Urinary bladder (tissue), 4 donors: ENCODE measurements around the gene LRRC27. TPM values are rescaled to one million over a fixed set of nuclear protein-coding genes. Genes with fewer than 3 reads are reported as not detected.
"Not testable (repeated sequence)": the region's sequence is repeated elsewhere in the genome, so short reads cannot be mapped to it uniquely, and the experiment has no call there.

Experiments
- DNase-seq: peaks from one replicate; pipeline ENCODE4 v3.0.0-alpha.2; 2015; ENCODE audit errors: extremely low spot score
- H3K27ac ChIP-seq: one replicate; pipeline ENCODE4 v1.5.1; 2013; ENCODE audit warnings: low read depth, mild to moderate bottlenecking, moderate library complexity
- H3K36me3 ChIP-seq: one replicate; pipeline ENCODE4 v1.6.1; 2013; ENCODE audit warnings: mild to moderate bottlenecking, moderate library complexity; ENCODE audit not compliant: insufficient read depth
- H3K4me1 ChIP-seq: one replicate; pipeline ENCODE4 v1.6.1; 2013; ENCODE audit warnings: mild to moderate bottlenecking, moderate library complexity; ENCODE audit not compliant: insufficient read depth
- H3K4me3 ChIP-seq: one replicate; pipeline ENCODE4 v1.5.1; 2013; ENCODE audit warnings: low read depth, low read length
- WGBS: extraction: QIAGEN DNeasy Blood & Tissue Kit; methylation state at CpG from one replicate; pipeline ENCODE4 v1.1.7; 2013; 5-methylcytosine and 5-hydroxymethylcytosine counted together
- polyA plus RNA-seq: library from polyadenylated mRNA; stranded (reverse); fragments of 200-250 nt; gene quantifications from one replicate; pipeline ENCODE4 v1.2.3, GENCODE V29; 2013
- total RNA-seq: library from RNA; depleted of rRNA; stranded (reverse); fragments of >200 nt; gene quantifications from one replicate; pipeline ENCODE4 v1.2.3, GENCODE V29; 2014
- donor health status: healthy with polysubstance abuse.
- donor health status: healthy.

Gene LRRC27
- total and polyA plus RNA-seq, 2 donors, result 6.5 to 13.2 TPM

DNA sequence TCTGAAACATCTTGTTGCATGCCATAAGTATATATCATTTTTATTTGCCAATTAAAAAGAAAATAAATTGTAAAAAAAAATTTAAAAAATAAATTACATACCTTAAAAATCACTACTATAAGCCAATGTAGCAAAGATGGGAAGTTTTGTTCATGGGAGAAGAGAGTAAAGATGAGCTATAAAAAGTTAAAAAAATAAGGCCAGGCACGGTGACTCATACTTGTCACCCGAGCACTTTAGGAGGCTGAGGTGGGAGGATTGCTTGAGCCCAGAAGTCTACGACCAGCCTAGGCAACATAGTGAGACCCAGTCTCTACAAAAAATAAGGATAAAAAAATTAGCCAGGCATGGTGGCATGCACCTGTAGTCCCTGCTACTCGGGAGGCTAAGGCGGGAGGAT is 15.9 kb upstream of the LRRC27 start:
- no peak for DNase-seq
- Histone ChIP-seq H3K4me1 (no peaks in the 10 kb centered on the region), H3K4me3 (no peak overlapping the region), H3K27ac (no peak overlapping the region), H3K36me3 (no peaks in the 10 kb centered on the region)
- 84% methylated on average over 5 of the region's 5 CpGs for whole genome bisulfite sequencing

DNA sequence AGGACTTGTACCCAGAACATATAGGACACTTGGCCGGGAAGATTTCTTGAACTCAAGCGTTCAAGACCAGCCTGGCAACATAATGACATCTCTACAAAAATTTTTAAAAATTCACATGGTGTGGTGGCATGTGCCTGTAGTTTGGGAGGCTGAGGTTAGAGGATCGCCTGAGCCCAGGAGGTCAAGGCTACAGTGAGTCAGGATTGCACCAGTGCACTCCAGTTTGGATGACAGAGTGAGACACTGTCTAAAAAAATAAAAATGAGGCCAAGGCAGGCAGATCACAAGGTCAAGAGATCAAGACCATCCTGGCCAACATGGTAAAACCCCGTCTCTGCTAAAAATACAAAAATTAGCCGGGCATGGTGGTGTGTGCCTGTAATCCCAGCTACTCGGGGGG is 14.5 kb upstream of the LRRC27 start:
- not testable (repeated sequence) for H3K36me3 ChIP-seq, H3K4me1 ChIP-seq, H3K27ac ChIP-seq, H3K4me3 ChIP-seq, DNase-seq
- WGBS, result 94% methylated on average over 6 of the region's 6 CpGs

DNA sequence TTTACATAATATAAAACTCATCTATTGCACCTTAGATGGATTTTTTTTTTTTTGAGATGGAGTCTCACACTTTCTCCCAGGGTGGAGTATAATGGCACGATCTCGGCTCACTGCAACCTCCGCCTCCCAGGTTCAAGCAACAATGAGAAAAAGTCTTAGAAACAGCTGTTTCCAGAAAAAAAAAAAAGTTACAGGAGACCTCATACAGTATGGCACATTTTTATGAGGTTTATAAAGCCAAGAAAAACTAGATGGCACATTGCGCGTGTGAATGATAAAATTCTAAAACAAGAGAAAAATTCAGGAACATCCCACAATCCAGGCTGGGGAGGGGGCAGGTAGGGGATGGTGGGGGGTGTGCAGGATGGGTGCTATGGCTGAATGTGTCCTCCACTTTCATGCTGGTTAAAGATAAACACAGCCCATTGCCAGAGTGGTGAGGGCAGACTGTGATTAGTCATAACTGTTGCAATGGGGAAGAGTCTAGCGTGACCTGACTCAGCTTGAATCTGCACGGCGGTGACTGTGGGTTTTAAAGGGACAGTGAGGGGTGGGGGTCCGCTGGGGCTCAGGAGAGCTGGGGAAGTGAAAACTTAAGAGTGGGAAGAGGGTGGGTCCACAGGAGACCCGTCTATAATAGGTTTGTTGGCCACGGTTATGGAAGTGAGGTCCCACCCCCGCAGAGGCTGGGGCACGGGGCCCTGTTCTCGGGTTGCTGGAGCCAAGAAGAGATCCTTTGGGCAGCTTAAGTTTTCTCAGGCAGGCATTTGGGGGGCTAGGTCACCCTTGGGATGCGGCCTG is 11.9 kb upstream of the LRRC27 start:
- no peaks in the 10 kb centered on the region for H3K36me3 ChIP-seq
- no peak overlapping the region for H3K4me3 ChIP-seq
- WGBS, result 63% methylated on average over 15 of the region's 15 CpGs
- H3K4me1 ChIP-seq, result no peaks in the 10 kb centered on the region
- no peak for DNase-seq
- H3K27ac ChIP-seq, result no peak overlapping the region

DNA sequence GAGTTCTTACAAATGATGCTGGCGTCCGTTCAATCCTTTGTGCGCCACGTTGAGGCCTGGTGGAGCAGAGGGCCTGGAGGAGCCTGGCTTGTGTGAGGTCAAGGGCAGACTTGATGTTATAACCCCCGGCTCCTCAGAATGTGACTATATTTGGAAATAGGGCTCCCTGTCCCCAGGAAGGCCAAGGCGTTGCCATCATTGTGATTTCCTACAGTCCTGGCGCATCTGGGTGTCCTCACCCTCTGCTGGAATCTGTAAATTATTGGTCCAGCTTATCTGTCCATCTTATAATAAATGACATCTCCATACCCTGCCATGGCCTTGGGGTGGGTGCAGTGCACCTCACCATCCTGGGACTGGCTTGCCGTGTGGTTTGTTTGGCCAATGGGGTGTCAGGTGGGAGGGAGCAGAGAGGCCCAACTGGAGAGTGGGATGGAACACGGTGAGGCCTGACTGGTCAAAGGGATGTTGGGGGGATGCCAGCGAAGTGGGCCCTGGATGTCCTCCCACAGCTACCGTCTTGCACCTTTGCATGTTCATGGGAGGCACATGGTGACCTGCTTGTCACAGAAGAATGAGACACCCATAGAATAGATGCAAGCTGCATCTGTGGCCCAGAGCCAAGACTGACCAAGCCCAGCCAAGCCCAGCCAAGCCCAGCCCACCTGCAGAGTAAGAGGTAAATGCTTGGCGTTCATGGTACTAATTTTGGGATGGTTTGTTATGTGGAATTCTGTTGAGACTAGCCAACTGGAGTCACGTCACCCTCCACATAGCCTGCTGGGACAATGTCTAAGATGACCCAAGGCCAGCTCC is 11.1 kb upstream of the LRRC27 start:
- DNase-seq, result no peak
- 90% methylated on average over 13 of the region's 13 CpGs for WGBS
- Histone ChIP-seq H3K36me3 (no peaks in the 10 kb centered on the region), H3K27ac (no peak overlapping the region), H3K4me3 (no peak overlapping the region), H3K4me1 (no peaks in the 10 kb centered on the region)

DNA sequence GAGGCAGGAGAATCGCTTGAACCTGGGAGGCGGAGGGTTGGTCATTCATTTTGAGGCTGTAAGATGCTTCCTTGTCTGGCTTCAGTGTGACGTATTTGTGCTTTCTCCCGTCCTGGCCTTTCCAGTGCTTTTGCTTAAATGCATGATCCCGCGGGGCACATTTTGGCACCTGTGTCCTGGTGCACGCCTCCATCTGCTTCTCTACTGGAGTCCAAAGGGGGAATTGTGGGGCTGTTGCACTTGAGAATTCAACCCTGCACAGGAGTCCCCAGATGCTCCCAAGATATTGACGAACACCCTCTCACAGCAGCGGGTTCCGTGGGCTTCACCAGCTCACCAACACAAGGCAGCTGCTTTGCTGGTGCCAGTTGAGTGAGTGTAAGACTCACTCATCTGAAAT is 10.3 kb upstream of the LRRC27 start:
- no peak for DNase-seq
- Histone ChIP-seq H3K27ac (no peak overlapping the region), H3K4me1 (no peaks in the 10 kb centered on the region), H3K4me3 (no peak overlapping the region), H3K36me3 (no peaks in the 10 kb centered on the region)
- WGBS, result 92% methylated on average over 10 of the region's 10 CpGs

DNA sequence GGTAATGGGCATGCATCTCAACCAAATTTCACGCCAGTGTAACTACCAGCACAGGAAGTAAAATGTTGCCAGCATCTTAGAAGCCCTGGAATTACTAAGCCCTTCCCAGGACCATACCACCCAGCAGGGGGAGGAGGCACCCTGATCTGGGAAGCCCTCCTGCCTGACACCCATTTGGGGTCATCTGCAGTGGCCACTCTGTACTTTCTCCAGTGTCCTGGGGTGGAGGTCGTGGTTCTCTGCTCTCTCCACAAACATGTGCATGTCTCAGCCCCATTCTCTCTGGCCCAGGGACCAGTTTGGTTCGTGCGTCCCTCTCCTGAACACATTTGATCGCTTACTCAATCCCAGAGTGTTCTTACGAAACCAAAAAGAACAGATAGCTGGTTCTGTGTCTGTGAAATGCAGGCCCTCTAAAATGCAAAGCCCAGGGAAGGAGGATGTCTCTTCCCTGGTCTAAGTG is 9.4 kb upstream of the LRRC27 start:
- H3K36me3 ChIP-seq, result no peaks in the 10 kb centered on the region
- H3K4me3 ChIP-seq, result no peak overlapping the region
- H3K4me1 ChIP-seq, result no peaks in the 10 kb centered on the region
- WGBS, result 85% methylated on average over 6 of the region's 6 CpGs
- H3K27ac ChIP-seq, result no peak overlapping the region
- DNase-seq, result no peak

DNA sequence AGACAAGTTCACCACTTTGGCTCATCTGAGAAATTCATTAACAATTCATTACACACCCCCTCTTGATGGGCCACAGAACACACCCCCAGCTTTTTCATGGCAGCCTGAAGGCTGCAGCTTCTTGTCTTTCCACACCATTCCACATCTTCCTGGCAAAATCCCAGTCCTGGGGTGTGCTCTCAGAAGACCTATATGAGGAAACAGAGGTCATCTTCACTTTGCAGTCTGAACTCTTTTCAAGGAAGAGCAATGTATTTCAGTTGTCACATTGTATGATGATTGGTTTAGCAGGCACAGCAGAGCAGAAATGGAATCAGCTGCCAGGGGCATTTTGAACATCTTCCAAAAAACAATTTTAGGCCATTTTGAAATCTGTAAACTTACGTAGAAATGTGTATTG is 7.8 kb upstream of the LRRC27 start:
- no peaks in the 10 kb centered on the region for H3K4me1 ChIP-seq
- H3K36me3 ChIP-seq, result no peaks in the 10 kb centered on the region
- WGBS, result 82% methylated on average over 1 of the region's 1 CpG
- no peak for DNase-seq
- no peak overlapping the region for H3K27ac ChIP-seq
- H3K4me3 ChIP-seq, result no peak overlapping the region

DNA sequence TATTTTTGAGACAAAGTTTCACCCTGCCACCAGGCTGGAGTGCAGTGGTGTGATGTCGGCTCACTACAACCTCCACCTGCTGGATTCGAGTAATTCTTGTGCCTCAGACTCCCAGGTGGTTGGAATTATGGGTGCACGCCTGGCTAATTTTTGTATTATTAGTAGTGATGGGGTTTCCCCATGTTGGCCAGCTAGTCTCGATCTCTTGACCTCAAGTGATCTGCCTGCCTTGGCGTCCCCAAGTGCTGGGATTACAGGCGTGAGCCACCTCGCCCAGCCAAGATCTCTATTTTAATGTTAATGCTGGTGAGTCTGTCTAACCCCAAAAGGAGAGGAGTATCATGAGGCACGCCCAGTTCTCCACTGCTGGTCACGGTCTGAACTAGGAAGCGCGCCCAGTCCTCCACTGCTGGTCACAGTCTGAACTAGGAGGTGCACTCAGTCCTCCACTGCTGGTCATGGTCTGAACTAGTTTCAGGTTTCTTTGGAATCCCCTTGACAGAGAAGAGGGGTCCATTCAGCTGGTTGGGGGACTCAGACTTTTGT is 5.6 kb upstream of the LRRC27 start:
- no peaks in the 10 kb centered on the region for H3K36me3 ChIP-seq
- WGBS, result 92% methylated on average over 11 of the region's 11 CpGs
- no peaks in the 10 kb centered on the region for H3K4me1 ChIP-seq
- DNase-seq, result no peak
- no peak overlapping the region for H3K4me3 ChIP-seq
- H3K27ac ChIP-seq, result no peak overlapping the region

DNA sequence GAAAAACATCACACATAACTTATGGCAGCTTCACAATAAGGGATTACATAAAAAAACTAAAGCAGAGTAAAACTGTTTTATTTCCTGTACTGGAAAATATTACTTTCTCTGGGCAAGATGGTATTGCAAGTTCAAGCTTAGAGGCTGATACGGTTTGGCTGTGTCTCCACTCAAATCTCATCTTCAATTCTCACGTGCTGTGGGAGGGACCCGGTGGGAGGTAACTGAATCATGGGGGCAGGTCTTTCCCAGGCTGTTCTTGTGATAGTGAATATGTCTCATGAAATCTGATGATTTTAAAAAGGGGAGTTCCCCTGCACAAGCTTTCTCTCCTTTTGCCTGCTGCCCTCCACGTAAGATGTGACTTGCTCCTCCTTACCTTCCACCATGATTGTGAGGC is 5.1 kb upstream of the LRRC27 start:
- DNase-seq, result no peak

DNA sequence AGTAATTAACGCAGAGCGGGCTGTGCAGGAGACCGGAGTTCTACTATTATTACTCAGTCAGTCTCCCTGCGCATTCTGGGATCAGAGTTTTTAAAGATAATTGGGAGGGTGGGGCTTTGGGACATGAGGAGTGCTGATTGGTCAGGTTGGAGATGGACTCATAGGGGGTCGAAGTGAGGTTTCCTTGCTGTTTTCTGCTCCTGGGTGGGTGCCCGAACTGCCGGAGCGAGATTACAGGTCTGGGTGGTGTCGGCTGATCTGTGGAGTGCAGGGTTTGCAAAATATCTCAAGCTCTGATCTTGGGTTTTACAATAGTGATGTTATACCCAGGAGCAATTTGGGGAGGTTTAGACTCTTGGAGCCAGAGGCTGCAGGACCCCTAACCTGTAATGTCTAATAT is 3.9 kb upstream of the LRRC27 start:
- WGBS, result 92% methylated on average over 9 of the region's 9 CpGs
- Histone ChIP-seq H3K4me3 (no peak overlapping the region), H3K36me3 (no peaks in the 10 kb centered on the region), H3K27ac (no peak overlapping the region), H3K4me1 (no peaks in the 10 kb centered on the region)
- no peak for DNase-seq

More for the DNA sequence above, 5.1 kb upstream of the LRRC27 start:
- Histone ChIP-seq H3K4me1 (no peaks in the 10 kb centered on the region), H3K27ac (no peak overlapping the region), H3K36me3 (no peaks in the 10 kb centered on the region), H3K4me3 (no peak overlapping the region)
- WGBS, result 74% methylated on average over 4 of the region's 4 CpGs

DNA sequence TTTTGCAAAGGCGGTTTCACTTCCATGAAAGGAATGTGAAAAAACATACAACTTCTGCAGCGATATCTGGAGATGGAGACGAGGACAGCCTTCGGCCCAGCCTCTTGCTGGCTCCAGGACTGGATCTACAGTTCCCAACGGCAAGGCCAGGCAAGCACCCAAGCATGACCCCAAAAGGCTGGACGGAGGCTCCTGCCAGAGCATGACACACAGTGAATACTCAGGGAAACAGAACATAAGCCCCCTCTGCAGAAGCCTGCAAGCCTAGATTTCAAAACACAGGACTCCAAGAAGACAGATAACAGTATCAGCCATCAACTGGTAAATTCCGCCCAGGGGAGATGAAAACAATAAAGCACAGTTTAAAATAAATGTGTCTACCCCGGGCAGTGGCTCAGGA is 3.3 kb upstream of the LRRC27 start:
- WGBS, result 46% methylated on average over 8 of the region's 8 CpGs
- H3K36me3 ChIP-seq, result no peaks in the 10 kb centered on the region
- H3K4me3 ChIP-seq, result no peak overlapping the region
- no peak for DNase-seq
- no peaks in the 10 kb centered on the region for H3K4me1 ChIP-seq
- H3K27ac ChIP-seq, result no peak overlapping the region

DNA sequence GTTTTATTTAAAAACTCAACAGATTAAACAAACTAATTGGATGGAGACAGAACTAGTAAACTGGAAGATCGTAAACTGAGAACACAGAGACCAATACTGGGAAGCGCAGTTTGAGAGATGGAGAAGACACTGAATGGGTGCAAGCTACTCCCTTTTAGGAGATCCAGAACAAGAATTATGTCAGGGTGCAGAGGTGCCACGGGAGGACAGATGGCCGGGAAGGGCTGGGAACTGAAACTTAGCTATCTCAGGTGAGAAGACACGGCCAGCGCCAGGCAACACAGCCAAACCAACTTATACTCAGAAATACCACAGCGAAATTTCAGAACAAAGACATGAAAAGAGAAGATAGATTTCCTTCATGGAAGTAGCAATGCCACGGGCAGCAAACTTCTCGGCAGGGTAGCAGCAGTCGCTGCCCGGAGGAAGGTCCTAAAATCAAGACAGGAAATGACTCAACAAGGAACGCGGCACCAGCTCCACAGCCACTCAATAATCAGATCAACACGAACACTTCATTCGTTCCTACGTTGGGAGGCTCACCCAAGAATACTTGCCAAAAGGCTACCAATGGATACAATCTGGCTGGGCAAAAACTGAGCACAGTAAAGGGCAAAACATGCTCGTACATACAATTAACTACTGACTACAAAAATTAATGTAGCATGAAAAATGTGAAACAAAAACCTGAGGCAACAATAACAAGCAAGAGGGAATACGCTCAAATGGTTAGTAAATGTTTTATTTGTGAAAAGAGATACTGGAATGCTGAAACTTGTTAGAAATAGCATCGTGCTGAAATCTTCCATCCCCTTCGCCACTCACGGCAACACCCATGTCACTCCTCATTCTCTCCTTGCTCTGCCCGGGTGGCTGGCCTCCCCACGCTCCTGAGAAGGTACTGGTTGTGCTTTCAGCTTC is 2.2 kb upstream of the LRRC27 start:
- no peak for DNase-seq
- no peaks in the 10 kb centered on the region for H3K36me3 ChIP-seq
- peak overlapping the region; percentile 21 for H3K4me3 ChIP-seq
- H3K27ac ChIP-seq, result no peak overlapping the region
- H3K4me1 ChIP-seq, result no peaks in the 10 kb centered on the region
- 65% methylated on average over 23 of the region's 23 CpGs for WGBS

DNA sequence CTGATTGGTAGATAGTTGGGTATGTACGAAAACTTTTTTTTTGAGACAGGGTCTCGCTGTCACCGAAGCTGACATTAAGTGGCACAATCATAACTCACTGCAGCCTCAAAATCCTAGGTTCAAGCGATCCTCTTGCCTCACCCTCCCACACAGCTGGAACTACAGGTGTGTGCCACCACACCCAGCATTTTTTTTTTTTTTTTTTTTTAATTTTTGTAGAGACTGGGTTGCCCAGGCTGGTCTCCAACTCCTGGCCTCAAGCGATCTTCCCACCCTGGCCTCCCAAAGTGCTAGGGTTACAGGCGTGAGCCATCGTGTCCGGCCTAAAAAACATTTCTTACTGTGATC is 1.5 kb upstream of the LRRC27 start:
- Histone ChIP-seq H3K4me1 (no peaks in the 10 kb centered on the region), H3K27ac (no peak overlapping the region), H3K36me3 (no peaks in the 10 kb centered on the region), H3K4me3 (no peak overlapping the region)
- DNase-seq, result no peak
- 85% methylated on average over 8 of the region's 8 CpGs for WGBS
